GM18498 (cell line): Measurements from ENCODE around the gene PARP16.
"Not testable (repeated sequence)": the region's sequence is repeated elsewhere in the genome, so short reads cannot be mapped to it uniquely, and the experiment has no call there.

Source experiments
- ATAC-seq: cut with Tn5 transposase; IDR thresholded peaks from one replicate; pipeline ENCODE4 v1.9.1; 2021; ENCODE audit warnings: mild to moderate bottlenecking, moderate library complexity; ENCODE audit not compliant: unreplicated experiment

PARP16 gene

GRCh38 chr15:65245096-65245856, 41.4 kb downstream of the PARP16 start:
- ATAC-seq = no peak

GRCh38 chr15:65244638-65245037, 42.0 kb downstream of the PARP16 start:
- ATAC-seq = no peak

- not testable (repeated sequence) for ATAC-seq
These were observed 50.2 kb downstream of the PARP16 start for GRCh38 chr15:65236443-65236842.

GRCh38 chr15:65233696-65234095, 53.0 kb downstream of the PARP16 start:
- ATAC-seq = no peak

GRCh38 chr15:65232520-65232919, 54.2 kb downstream of the PARP16 start:
- ATAC-seq = no peak

GRCh38 chr15:65231306-65231705, 55.4 kb downstream of the PARP16 start:
- ATAC-seq = no peak

GRCh38 chr15:65226901-65227300, 59.8 kb downstream of the PARP16 start:
- ATAC-seq = not testable (repeated sequence)

GRCh38 chr15:65226221-65226620, 60.5 kb downstream of the PARP16 start:
- ATAC-seq = no peak

GRCh38 chr15:65223996-65224395, 62.7 kb downstream of the PARP16 start:
- ATAC-seq = no peak

- no peak for ATAC-seq
These were observed 63.8 kb downstream of the PARP16 start for GRCh38 chr15:65222891-65223290.

- no peak for ATAC-seq
These were observed 65.0 kb downstream of the PARP16 start for GRCh38 chr15:65221697-65222096.

- ATAC-seq = no peak
These were observed 67.5 kb downstream of the PARP16 start for GRCh38 chr15:65219137-65219536.

GRCh38 chr15:65217526-65218482, 68.9 kb downstream of the PARP16 start:
- no peak for ATAC-seq

- no peak for ATAC-seq
These were observed 71.2 kb downstream of the PARP16 start for GRCh38 chr15:65215496-65215895.

- no peak for ATAC-seq
These were observed 72.7 kb downstream of the PARP16 start for GRCh38 chr15:65214010-65214409.

GRCh38 chr15:65213241-65213640, 73.4 kb downstream of the PARP16 start:
- ATAC-seq = no peak

- ATAC-seq = no peak
These were observed 74.6 kb downstream of the PARP16 start for GRCh38 chr15:65212097-65212496.

- no peak for ATAC-seq
These were observed 75.2 kb downstream of the PARP16 start for GRCh38 chr15:65211482-65211982.

- ATAC-seq = no peak
These were observed 75.8 kb downstream of the PARP16 start, which contains the start of gene CILP for GRCh38 chr15:65210770-65211481. Gene CILP, minus strand, starts transcription at chr15:65211473. Its CDS starts 1,718 bp downstream, at chr15:65209755.

GRCh38 chr15:65209701-65210643, 76.7 kb downstream of the PARP16 start:
- ATAC-seq = no peak
